ENCODE measurements around the gene S1PR3.

The S1PR3 gene

DNA sequence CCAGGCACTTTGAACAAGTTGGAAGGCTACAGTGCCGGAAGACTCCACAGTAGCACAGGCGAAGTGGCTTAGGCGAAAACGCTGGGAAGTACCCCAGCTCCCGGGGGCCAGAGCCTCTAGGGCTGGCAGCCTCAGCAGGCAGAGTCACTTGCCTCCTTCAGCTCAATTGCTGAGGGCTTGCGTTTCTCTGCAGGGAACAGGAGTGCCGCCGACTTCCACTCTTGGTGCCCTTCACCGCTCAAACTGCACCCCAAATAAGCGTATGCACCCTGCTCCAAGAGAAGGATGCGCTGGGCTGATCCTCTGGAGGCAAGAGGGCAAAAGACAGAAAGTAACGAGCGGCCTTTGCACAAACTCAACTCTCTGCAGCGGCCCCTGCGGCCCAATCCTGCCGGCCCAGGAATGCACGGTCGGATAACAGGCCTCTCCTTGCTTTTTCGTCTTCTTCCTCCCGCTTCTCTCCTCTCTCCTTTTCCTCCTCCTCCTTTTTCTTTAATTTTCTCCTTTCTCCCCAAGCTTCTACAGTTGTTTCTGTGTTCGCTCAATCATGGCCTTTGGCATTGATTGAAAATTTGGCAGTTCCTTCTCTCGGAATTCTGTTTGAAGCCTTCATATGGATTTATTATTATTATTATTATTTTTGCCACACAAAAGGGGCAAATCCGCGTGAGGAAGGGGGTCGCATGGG lies 1.1 kb upstream of the S1PR3 start:
- no peak for DNase-seq (ENCODE audit: low read depth in 2 of 2)
- H3K4me3 ChIP-seq (replicated peaks in 1 of 2; ENCODE audit: low read depth in 2 of 2, low read length in 2 of 2) = no peak overlapping the region

GRCh38 chr9:88990729-88991065 lies 571 bp upstream of the S1PR3 start:
- no peak for DNase-seq (ENCODE audit: low read depth in 2 of 2)
- peak overlapping the region; percentile 86 to 89 for H3K4me3 ChIP-seq (replicated peaks in 1 of 2; ENCODE audit: low read depth in 2 of 2, low read length in 2 of 2)
- no peak for TF ChIP-seq CTCF (IDR thresholded peaks at IDR 0.05; ENCODE audit: low read depth, low read length)

More for the DNA sequence above, 1.1 kb upstream of the S1PR3 start:
- TF ChIP-seq CTCF (IDR thresholded peaks at IDR 0.05; ENCODE audit: low read depth, low read length) = no peak

DNA sequence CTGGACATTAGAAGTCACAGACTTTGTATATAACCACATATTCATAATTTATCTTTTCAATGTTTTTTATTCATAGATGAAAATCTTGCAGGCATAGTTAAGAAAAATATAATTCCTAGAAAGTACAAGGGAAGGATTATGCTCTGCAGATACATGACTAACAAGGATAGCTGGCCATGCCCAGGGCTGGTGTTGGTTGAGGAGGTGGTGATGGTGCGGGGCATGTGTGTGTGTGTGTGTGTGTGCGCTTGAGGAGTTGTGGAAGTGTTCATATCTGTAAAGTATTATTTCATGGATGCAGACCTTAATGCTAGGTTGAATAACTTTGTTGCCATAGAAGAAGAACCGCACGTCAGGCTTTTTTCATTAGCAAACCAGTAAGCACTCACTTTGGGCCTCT lies 1.3 kb downstream of the S1PR3 start:
- DNase-seq (ENCODE audit: low read depth in 2 of 2) = peak; percentile 41 to 49
- H3K4me3 ChIP-seq (replicated peaks in 1 of 2; ENCODE audit: low read depth in 2 of 2, low read length in 2 of 2) = peak overlapping the region; percentile 86 to 89
- TF ChIP-seq CTCF (IDR thresholded peaks at IDR 0.05; ENCODE audit: low read depth, low read length) = no peak

DNA sequence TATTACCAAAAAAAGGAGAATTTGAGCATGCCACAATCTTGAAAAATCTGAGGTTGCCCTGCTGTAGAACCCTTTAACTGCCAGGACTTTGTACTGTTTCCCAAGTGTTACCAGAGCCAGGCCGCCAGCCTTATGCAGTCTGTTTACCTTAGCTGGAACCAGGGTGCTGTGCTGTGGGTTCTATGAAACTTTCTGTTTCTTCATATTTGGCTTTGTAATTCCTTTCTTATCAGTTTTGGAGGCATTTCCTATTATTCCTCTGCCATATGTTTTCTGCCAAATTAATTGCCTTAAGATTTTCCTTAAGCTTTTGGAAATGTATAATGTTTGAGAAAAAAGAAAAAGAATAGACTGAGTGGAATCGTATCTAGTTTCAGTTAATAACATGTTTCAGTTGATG lies 2.1 kb downstream of the S1PR3 start:
- peak in 1 of 2 donors; percentile 63 for DNase-seq (ENCODE audit: low read depth in 2 of 2)
- H3K4me3 ChIP-seq (replicated peaks in 1 of 2; ENCODE audit: low read depth in 2 of 2, low read length in 2 of 2) = peak overlapping the region; percentile 86 to 89
- no peak for TF ChIP-seq CTCF (IDR thresholded peaks at IDR 0.05; ENCODE audit: low read depth, low read length)

GRCh38 chr9:88993871-88994460 lies 2.7 kb downstream of the S1PR3 start:
- DNase-seq (ENCODE audit: low read depth in 2 of 2) = no peak
- no peak for TF ChIP-seq CTCF (IDR thresholded peaks at IDR 0.05; ENCODE audit: low read depth, low read length)
- peak overlapping the region; percentile 86 to 89 for H3K4me3 ChIP-seq (replicated peaks in 1 of 2; ENCODE audit: low read depth in 2 of 2, low read length in 2 of 2)

DNA sequence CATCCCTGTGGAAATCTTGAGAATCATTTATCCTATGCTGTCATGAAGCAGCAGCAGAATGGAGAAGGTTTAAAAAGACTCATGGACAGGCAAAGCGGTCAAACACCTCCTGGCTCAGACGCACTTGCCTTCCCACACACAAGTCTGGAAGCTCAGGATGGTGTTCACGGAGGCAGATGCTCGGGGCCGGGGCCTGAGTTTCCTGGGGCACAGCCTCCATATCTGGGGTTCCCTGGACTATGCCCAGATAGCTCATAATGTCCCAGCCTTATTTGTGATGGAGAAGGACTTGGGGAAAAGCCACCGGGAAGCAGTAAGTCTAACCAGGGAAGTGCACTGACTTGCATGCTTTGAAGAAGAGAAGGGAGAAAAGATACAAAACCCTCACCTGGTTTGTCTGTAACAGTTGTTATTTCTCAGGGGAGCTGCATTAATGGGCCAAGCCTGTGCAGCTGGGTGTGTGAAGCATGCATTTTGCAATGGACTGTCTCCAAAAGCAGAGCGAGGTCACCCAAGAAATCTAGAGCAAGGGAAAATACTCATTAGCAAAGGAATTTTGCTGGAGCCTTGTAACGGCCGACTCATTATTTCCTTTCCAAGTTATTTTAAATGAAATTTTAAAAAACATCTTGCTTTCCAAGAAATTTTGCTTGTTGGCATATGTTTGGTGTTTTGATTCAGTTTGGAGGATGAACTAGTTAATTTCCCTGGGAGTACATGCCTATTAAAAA lies 3.4 kb downstream of the S1PR3 start:
- TF ChIP-seq CTCF (IDR thresholded peaks at IDR 0.05; ENCODE audit: low read depth, low read length) = no peak
- H3K4me3 ChIP-seq (replicated peaks in 1 of 2; ENCODE audit: low read depth in 2 of 2, low read length in 2 of 2) = peak overlapping the region in 1 of 2 donors; percentile 86
- DNase-seq (ENCODE audit: low read depth in 2 of 2) = peak; percentile 67 to 75

Measured in cardiac fibroblast (primary cell).